GM18873 (cell line): Measurements from ENCODE around the gene ANK3.

Experiments used
- ATAC-seq: cut with Tn5 transposase; IDR thresholded peaks from one replicate; pipeline ENCODE4 v1.9.1; 2021; ENCODE audit warnings: mild to moderate bottlenecking, moderate library complexity, moderate number of reproducible peaks; ENCODE audit not compliant: unreplicated experiment, low FRiP score

ANK3 gene

GRCh38 chr10:60192946-60193345 is 196.7 kb downstream of the ANK3 start:
- ATAC-seq = no peak

- no peak for ATAC-seq
These were observed 199.7 kb downstream of the ANK3 start for GRCh38 chr10:60189861-60190475.

- no peak for ATAC-seq
These were observed 201.1 kb downstream of the ANK3 start for GRCh38 chr10:60188548-60188947.

GRCh38 chr10:60187691-60188090 is 202.0 kb downstream of the ANK3 start:
- no peak for ATAC-seq

GRCh38 chr10:60186315-60187071 is 203.2 kb downstream of the ANK3 start:
- ATAC-seq = no peak

GRCh38 chr10:60185421-60185820 is 204.3 kb downstream of the ANK3 start:
- ATAC-seq = no peak

GRCh38 chr10:60182691-60183090 is 207.0 kb downstream of the ANK3 start:
- ATAC-seq = no peak

GRCh38 chr10:60176925-60177324 is 212.8 kb downstream of the ANK3 start:
- ATAC-seq = no peak

- no peak for ATAC-seq
These were observed 214.2 kb downstream of the ANK3 start for GRCh38 chr10:60175441-60175971.

- no peak for ATAC-seq
These were observed 217.2 kb downstream of the ANK3 start for GRCh38 chr10:60172363-60172990.

GRCh38 chr10:60171436-60172013 is 218.2 kb downstream of the ANK3 start:
- ATAC-seq = no peak

GRCh38 chr10:60170250-60170649 is 219.4 kb downstream of the ANK3 start:
- ATAC-seq = no peak

- ATAC-seq = no peak
These were observed 220.6 kb downstream of the ANK3 start for GRCh38 chr10:60169111-60169510.

GRCh38 chr10:60167050-60167449 is 222.6 kb downstream of the ANK3 start:
- no peak for ATAC-seq

- ATAC-seq = no peak
These were observed 225.9 kb downstream of the ANK3 start for GRCh38 chr10:60163786-60164185.

GRCh38 chr10:60162631-60163030 is 227.0 kb downstream of the ANK3 start:
- ATAC-seq = no peak

- ATAC-seq = no peak
These were observed 233.6 kb downstream of the ANK3 start for GRCh38 chr10:60155943-60156683.

GRCh38 chr10:60155099-60155877 is 234.4 kb downstream of the ANK3 start:
- no peak for ATAC-seq

GRCh38 chr10:60149003-60149402 is 240.7 kb downstream of the ANK3 start:
- no peak for ATAC-seq
